GM23248 (cell line): ENCODE results near the gene IFI27L1.

ENCODE experiments used
- EZH2 ChIP-seq: fragments of 200-600 bp; sonication (generic); IDR thresholded peaks from 2 replicates; pipeline ENCODE4 v1.6.1; 2018; ENCODE audit warnings: antibody characterized with exemption, mild to moderate bottlenecking; ENCODE audit not compliant: insufficient read depth, poor library complexity, severe bottlenecking
- EZH2phosphoT487 ChIP-seq: fragments of 200-600 bp; sonication (generic); IDR thresholded peaks from 2 replicates; pipeline ENCODE4 v1.6.1; 2018; ENCODE audit warnings: antibody characterized with exemption, moderate library complexity, mild to moderate bottlenecking, low read depth; ENCODE audit not compliant: insufficient read depth

GRCh38 chr14:94059998-94060397 lies 21.1 kb upstream of the IFI27L1 start:
- TF ChIP-seq EZH2, result no peak
- TF ChIP-seq EZH2phosphoT487, result no peak
